Measurements from ENCODE around the gene CXCR2. TPM values are rescaled to one million over a fixed set of nuclear protein-coding genes. Genes with fewer than 3 reads are reported as not detected.

CXCR2 gene
- total and polyA plus RNA-seq, 2 experiments from 2014 or later, result 0.52 to 1.6 TPM

- TF ChIP-seq JUNB (IDR thresholded peaks at IDR 0.05; ENCODE audit: unreplicated experiment) (no peak), NANOG (IDR thresholded peaks at IDR 0.05; ENCODE audit: borderline replicate concordance) (no peak), STAT1 (IDR thresholded peaks at IDR 0.05; ENCODE audit: unreplicated experiment) (no peak), CTCF (conservative IDR thresholded peaks at IDR 0.05; ENCODE audit: low read depth in 2 of 2) (no peak), ZNF331 (CRISPR knock-in tag; IDR thresholded peaks at IDR 0.05; ENCODE audit: low read depth) (no peak), POLR2AphosphoS5 (IDR thresholded peaks at IDR 0.05; ENCODE audit: low read depth) (no peak), EZH2phosphoT487 (IDR thresholded peaks at IDR 0.05; ENCODE audit: unreplicated experiment) (no peak), ZNF462 (CRISPR knock-in tag; IDR thresholded peaks at IDR 0.05) (no peak), ZNF114 (CRISPR knock-in tag; IDR thresholded peaks at IDR 0.05) (no peak), EZH2 (IDR thresholded peaks at IDR 0.05; ENCODE audit: low read depth, unreplicated experiment) (no peak), REST (IDR thresholded peaks at IDR 0.05; ENCODE audit: unreplicated experiment) (no peak), CREB1 (CRISPR knock-in tag; IDR thresholded peaks at IDR 0.05; ENCODE audit: low read depth) (no peak), ETS1 (IDR thresholded peaks at IDR 0.05) (no peak)
- H3K4me1 ChIP-seq (ENCODE audit: insufficient read depth), result no peaks in the 10 kb centered on the region
- no peaks in the 10 kb centered on the region for H4K20me1 ChIP-seq (replicated peaks; ENCODE audit: insufficient read depth)
- no peak overlapping the region for H2AFZ ChIP-seq
- H3K27me3 Mint-ChIP-seq (ENCODE audit: insufficient read depth, low read depth, poor library complexity), result peaks cover 4% of the 10 kb centered on the region
- no peaks in the 10 kb centered on the region for H3K4me1 Mint-ChIP-seq
- no peaks in the 10 kb centered on the region for H3K36me3 ChIP-seq (ENCODE audit: insufficient read depth)
- no peak overlapping the region for H3K27ac Mint-ChIP-seq
- ATAC-seq, result no peak
- 0 out of 3 replicates have a peak, but pooled peaks cover under 1% of the 10 kb centered on the region for H3K9me3 Mint-ChIP-seq
- no peak for DNase-seq (ENCODE audit: low spot score)
- H3K4me3 Mint-ChIP-seq, result no peak overlapping the region
- H3K27ac ChIP-seq (ENCODE audit: low read depth), result no peak overlapping the region
- no peaks in the 10 kb centered on the region for H3K9me2 ChIP-seq (ENCODE audit: insufficient read depth)
- H3K79me2 ChIP-seq (replicated peaks; ENCODE audit: insufficient read depth), result no peaks in the 10 kb centered on the region
- H3K4me3 ChIP-seq, result no peak overlapping the region
- no peaks in the 10 kb centered on the region; the same call in 2 of the 3 replicates for H3K36me3 Mint-ChIP-seq (ENCODE audit: low read depth)
- no peak overlapping the region for H3K4me2 ChIP-seq
- H3K27me3 ChIP-seq (ENCODE audit: insufficient read depth), result no peaks in the 10 kb centered on the region
- no peaks in the 10 kb centered on the region for H3F3A ChIP-seq (replicated peaks; ENCODE audit: low read depth)
Observed at GRCh38 chr2:218095853-218096252, 30.0 kb upstream of the CXCR2 start.

Data from GM23338 (cell line).